NT2/D1 (cell line): ENCODE measurements around the gene SBSN.

Experiments used
- YY1 ChIP-seq: IDR thresholded peaks from 2 replicates; pipeline ENCODE4 v1.6.1; 2011; ENCODE audit not compliant: insufficient read length, insufficient read depth
- ZNF274 ChIP-seq: IDR thresholded peaks from 2 replicates; pipeline ENCODE4 v1.6.1; 2011; ENCODE audit warnings: mild to moderate bottlenecking, low read depth, low read length

DNA sequence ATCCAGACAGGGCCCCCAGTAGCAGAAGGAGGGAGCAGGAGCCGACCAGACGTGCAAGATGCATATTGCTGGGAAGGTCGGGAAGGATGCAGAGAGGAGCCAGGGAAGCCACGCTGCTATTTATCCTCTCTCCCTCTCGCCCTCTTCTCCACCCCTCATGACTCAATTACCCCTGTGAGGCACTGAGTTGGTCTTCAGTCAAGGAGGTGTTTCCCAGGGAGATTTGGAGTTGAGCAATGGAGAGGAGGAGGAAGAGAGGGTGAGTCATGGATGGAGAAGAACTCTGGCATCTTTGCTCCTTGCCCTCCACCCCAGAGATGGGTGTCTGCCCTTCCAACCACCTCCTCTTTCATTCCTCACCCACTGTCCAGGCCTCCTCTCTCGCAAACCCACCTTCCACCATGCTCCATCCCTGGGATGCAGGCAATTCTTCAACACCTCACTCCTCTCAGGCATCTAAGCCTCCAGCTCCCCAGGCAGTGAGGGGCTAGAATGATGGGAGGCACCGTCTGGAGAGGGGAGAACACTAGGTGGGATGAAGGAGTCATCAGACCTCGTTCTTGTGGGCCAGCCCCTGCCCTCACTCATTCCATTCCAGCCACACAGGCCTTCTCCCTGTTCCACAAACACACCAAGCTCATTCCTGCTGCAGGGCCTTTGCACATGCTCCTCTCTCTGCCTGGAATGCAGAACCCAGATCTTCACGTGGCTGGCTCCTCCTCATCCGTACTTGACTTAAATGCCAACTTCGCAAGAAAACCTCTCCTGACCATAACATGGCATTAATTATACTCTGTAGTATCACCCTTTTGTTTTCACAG, at the start of gene SBSN:
- TF ChIP-seq YY1 = no peak
- no peak for TF ChIP-seq ZNF274
